Thyroid gland (tissue), 4 donors: Measurements from ENCODE around the gene SHROOM3. TPM values are rescaled to one million over a fixed set of nuclear protein-coding genes. Genes with fewer than 3 reads are reported as not detected.

Experiments used
- DNase-seq, 2 donors: peaks; one replicate each; pipeline ENCODE4 v3.0.0-alpha.2; 2019
- H3K27ac ChIP-seq, 3 donors: fragments of 200-600 bp; sonication (generic); 1 replicate in 2 of 3; 2 replicates in 1 of 3; pipeline ENCODE4 v1.5.1; 2016 to 2019; ENCODE audit warnings: mild to moderate bottlenecking in 1 of 3, moderate library complexity in 1 of 3
- H3K27me3 ChIP-seq: fragments of 200-600 bp; sonication (generic); one replicate; pipeline ENCODE4 v1.5.1; 2019
- H3K36me3 ChIP-seq, 2 donors: fragments of 200-600 bp; sonication (generic); one replicate each; pipeline ENCODE4 v1.5.1; 2016 to 2019
- H3K4me1 ChIP-seq, 2 donors: fragments of 200-600 bp; sonication (generic); one replicate each; pipeline ENCODE4 v1.5.1; 2017 to 2019
- H3K4me3 ChIP-seq, 3 donors: fragments of 200-600 bp; sonication (generic); replicated peaks in 1 of 3; 1 replicate in 2 of 3; 2 replicates in 1 of 3; pipeline ENCODE4 v1.5.1; 2016; ENCODE audit warnings: mild to moderate bottlenecking in 1 of 3
- H3K9me3 ChIP-seq: fragments of 200-600 bp; sonication (generic); one replicate; pipeline ENCODE4 v1.5.1; 2017
- CTCF ChIP-seq, 6 experiments: fragments of 200-600 bp in 3 of 6; fragments of 450-650 bp in 3 of 6; sonication (generic) in 3 of 6; IDR thresholded peaks; one replicate each; pipeline ENCODE4 v1.5.1; 2016 to 2019; ENCODE audit warnings: antibody characterized with exemption in 6 of 6, mild to moderate bottlenecking in 2 of 6, inconsistent platforms in 1 of 6, moderate library complexity in 1 of 6
- POLR2A ChIP-seq, 2 donors: fragments of 450-650 bp; IDR thresholded peaks; one replicate each; pipeline ENCODE4 v1.6.1; 2017; ENCODE audit warnings: antibody characterized with exemption in 2 of 2, mild to moderate bottlenecking in 2 of 2, moderate library complexity in 1 of 2
- WGBS, 2 donors: methylation state at CpG; one replicate each; pipeline ENCODE4 v1.1.5; 2017; 5-methylcytosine and 5-hydroxymethylcytosine counted together
- intact Hi-C: fragments of 100-400 bp; cut with DNase I; formaldehyde crosslinking; loops from one replicate; pipeline ENCODE4 v1.15.1; 2023
- total RNA-seq, 4 donors: library from RNA; depleted of rRNA; stranded (reverse); fragments of >200 nt; gene quantifications; one replicate each; pipeline ENCODE4 v1.2.3, GENCODE V29; 2016

Gene SHROOM3
- total RNA-seq, 4 donors from 2014 or later = 41.7 to 77.8 (median 62.0) TPM

GRCh38 chr4:76687746-76688448, 252.9 kb downstream of the SHROOM3 start:
- Histone ChIP-seq H3K9me3 (no peaks in the 10 kb centered on the region), H3K4me3 (no peak overlapping the region), H3K4me1 (peaks cover 0 to 9% of the 10 kb centered on the region in 2 donors), H3K27ac (no peak overlapping the region), H3K27me3 (no peaks in the 10 kb centered on the region), H3K36me3 (no peaks in the 10 kb centered on the region)
- no peak for TF ChIP-seq CTCF (IDR thresholded peaks at IDR 0.05)
- TF ChIP-seq POLR2A (IDR thresholded peaks at IDR 0.05) = no peak
- 81 to 86% methylated on average over 5 of the region's 5 CpGs for WGBS, 2 donors
- DNase-seq = no peak
- intact Hi-C loops = no loop called here

- Histone ChIP-seq H3K9me3 (no peaks in the 10 kb centered on the region), H3K36me3 (no peaks in the 10 kb centered on the region), H3K4me1 (peaks cover 0 to 9% of the 10 kb centered on the region in 2 donors), H3K4me3 (peak overlapping the region in 2 of 3 donors; percentile 26), H3K27ac (no peak overlapping the region), H3K27me3 (no peaks in the 10 kb centered on the region)
- 39 to 41% methylated on average over 13 of the region's 13 CpGs for WGBS, 2 donors
- TF ChIP-seq CTCF (IDR thresholded peaks at IDR 0.05) = no peak
- TF ChIP-seq POLR2A (IDR thresholded peaks at IDR 0.05) = no peak
- intact Hi-C loops = no loop called here
- DNase-seq = no peak
Measured at GRCh38 chr4:76688619-76689144, 253.7 kb downstream of the SHROOM3 start.

GRCh38 chr4:76689145-76689817, 254.3 kb downstream of the SHROOM3 start:
- peak; percentile 53 to 56 for DNase-seq
- Histone ChIP-seq H3K27me3 (no peaks in the 10 kb centered on the region), H3K27ac (no peak overlapping the region), H3K9me3 (no peaks in the 10 kb centered on the region), H3K4me3 (peak overlapping the region in 2 of 3 donors; percentile 26), H3K36me3 (no peaks in the 10 kb centered on the region), H3K4me1 (peaks cover 0 to 9% of the 10 kb centered on the region in 2 donors)
- intact Hi-C loops = no loop called here
- TF ChIP-seq POLR2A (IDR thresholded peaks at IDR 0.05) (peak in 1 of 2 donors; percentile 19), CTCF (IDR thresholded peaks at IDR 0.05) (no peak)
- 0 to 2% methylated on average over 26 to 35 of the region's 87 CpGs for WGBS, 2 donors

- no peak overlapping the region for H3K27ac ChIP-seq
- intact Hi-C loops = no loop called here
- H3K9me3 ChIP-seq = no peaks in the 10 kb centered on the region
- no peaks in the 10 kb centered on the region for H3K36me3 ChIP-seq
- H3K4me1 ChIP-seq = peaks cover 0 to 9% of the 10 kb centered on the region in 2 donors
- TF ChIP-seq POLR2A (IDR thresholded peaks at IDR 0.05) = no peak
- TF ChIP-seq CTCF (IDR thresholded peaks at IDR 0.05) = no peak
- WGBS, 2 donors = 47 to 56% methylated on average over 12 of the region's 12 CpGs
- DNase-seq = no peak
- H3K4me3 ChIP-seq = no peak overlapping the region
- no peaks in the 10 kb centered on the region for H3K27me3 ChIP-seq
Measured at GRCh38 chr4:76690011-76690905, 255.2 kb downstream of the SHROOM3 start.
